NCI-H1105 treated with DMSO at 0.1 percent for 48 hours (cell line): ENCODE results near the gene TMEM35B.
A peak's percentile ranks its signal among the peaks of the same experiment; 100 is the strongest.
"Not testable (repeated sequence)": the region's sequence is repeated elsewhere in the genome, so short reads cannot be mapped to it uniquely, and the experiment has no call there.

Source experiments
- DNase-seq: peaks from one replicate; lab custom pipeline; 2025; lab: John Stamatoyannopoulos, UW

TMEM35B gene

DNA sequence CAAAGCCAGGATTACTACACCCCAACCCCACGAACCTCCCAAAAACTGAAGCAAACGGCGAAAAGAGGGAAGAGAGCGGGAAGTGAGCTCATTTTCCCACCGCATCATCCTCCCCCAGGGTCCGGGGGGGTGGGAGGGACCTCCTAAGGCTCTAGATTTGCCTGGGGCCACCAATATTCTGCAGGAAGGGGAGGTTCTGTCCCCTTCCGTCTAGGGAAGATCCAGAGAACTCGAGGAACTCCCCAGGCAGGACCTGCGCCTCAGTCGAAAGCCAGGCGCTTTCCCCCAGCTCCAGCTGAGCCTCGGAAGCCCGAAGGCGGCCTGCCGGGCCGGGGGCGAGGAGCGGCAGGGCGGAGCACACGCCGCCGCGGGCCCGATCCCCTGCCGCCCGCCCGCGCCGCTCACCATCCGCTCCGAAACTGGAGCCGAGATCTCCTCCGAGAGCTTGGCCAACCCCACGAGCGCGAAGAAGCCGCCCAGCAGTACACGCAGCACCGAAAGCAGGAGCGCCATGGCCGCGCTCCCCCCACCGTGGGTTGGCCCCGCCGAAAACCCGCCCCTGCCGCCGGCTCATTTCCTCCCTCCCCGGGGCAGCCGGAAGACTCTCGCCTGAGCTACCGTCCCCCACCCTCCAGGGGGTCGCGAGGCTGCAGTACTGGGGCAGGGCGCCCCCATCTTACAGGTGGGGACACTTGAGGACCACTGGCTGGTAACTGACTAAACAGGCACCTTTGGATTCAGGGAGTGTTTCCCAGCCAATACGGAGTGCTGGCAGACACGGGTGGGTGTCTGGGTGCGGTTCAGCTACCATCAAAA lies at the start of gene TMEM35B:
TSS of gene TMEM35B (minus strand) at position 555 of the 816 bp plus-strand sequence. CDS start at position 513, 42 bp downstream.
- DNase-seq: peak; percentile 41

GRCh38 chr1:35033346-35033745 lies 48.2 kb upstream of the TMEM35B start:
- DNase-seq: no peak

DNA sequence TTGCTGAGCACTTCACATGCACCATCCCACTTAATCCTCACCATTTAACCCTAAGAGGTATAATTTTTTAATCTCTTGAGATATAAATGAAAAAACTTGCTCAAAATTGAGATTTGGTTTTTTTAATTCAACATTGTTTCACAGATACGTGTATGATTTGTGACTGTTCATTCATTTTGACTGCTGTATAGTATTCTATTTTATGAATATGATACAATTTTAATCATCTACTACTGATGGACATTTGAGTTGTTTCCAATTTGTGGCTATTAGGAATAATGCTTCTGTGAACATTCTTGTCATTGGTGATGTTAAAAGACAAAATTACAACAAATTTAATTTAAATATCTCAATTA lies 47.2 kb upstream of the TMEM35B start:
- no peak for DNase-seq

DNA sequence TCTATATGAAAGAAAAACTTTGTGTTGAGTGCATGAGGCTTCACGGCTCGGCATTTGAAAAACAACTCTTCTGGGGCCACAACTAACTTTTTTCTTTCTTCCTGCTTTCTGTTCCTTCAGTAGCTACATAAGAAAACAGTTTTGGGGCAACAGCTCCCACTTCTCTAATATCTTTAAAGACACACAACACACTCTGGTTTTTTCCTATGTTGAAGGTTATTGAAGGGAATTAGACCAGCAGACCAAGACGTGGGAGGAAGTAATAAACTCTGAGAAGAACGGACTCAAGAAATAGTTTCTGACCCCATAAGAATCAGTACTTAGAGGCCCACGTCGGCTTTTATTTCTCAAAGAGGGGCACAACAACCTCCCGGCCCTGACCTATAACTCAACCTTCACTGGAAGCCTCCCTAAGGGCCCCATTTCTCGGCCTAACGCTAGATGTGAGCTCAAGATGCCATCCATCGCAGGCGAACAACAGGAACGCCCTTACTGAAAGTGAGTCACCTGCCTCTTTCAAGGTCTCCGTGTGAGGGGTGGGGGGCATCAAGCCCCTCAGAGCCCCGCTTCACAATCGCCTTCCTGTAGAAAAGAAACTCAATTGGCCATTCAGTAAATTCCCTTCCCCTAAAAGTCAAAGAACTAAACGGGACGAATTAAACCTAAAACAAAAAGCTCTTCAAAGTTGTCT lies 45.8 kb upstream of the TMEM35B start:
- DNase-seq: no peak

DNA sequence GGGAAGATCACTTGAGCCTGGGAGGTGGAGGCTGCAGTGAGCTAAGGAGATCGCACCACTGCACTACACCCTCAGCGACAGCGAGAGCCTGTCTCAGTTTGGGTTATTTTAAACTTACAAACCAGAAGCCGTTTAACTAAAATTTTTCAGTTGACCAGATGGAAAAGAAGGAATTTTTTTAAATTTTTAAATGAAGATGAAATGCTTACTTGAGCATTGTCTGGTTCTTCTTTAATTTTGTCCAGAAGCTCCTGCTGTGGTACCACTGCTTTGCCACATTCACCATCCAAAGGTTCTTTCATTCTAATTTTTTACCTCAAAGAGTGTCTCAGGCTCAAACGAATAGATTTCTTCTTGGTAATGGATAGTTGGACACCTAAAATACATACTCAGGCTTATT lies 45.2 kb upstream of the TMEM35B start:
- no peak for DNase-seq

DNA sequence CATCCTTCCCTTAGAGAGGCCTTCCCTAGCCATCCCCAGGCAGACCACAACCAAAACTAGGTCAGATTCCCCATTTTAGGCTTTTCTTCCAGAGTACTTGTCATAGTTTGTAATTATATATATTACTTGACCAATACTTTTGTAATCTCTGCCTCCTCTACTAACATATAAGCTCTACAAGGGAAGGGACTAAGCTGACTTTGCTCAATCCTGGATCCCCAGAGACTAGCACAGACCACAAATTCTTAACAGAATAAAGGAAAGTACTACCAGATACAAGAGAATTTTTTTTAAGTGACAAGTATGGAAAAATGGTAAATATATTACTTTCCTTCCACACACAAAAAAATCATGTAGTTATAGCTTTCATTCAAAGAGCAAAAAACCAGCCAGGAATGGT lies 44.6 kb upstream of the TMEM35B start:
- no peak for DNase-seq

GRCh38 chr1:35016406-35016805 lies 31.3 kb upstream of the TMEM35B start:
- DNase-seq: peak; percentile 12

GRCh38 chr1:35014486-35014885 lies 29.3 kb upstream of the TMEM35B start:
- no peak for DNase-seq

DNA sequence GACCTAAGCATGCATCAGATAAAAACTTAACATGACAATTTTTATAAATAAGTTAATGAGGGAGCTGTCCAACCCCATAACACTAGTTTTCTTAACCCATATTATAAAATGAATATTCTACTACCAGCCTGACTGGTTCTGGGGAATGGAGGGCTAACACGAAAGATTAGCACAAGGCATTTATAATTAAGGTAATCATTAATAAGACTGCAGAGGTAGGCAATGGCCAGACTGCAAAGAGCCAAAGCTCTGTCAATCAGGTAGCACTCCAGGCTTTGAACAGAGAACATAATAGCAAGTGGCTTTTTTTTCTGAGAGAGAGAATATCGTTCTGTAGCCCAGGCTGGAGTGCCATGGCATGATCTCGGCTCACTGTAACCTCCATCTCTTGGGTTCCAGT lies 20.6 kb upstream of the TMEM35B start:
- DNase-seq: no peak

DNA sequence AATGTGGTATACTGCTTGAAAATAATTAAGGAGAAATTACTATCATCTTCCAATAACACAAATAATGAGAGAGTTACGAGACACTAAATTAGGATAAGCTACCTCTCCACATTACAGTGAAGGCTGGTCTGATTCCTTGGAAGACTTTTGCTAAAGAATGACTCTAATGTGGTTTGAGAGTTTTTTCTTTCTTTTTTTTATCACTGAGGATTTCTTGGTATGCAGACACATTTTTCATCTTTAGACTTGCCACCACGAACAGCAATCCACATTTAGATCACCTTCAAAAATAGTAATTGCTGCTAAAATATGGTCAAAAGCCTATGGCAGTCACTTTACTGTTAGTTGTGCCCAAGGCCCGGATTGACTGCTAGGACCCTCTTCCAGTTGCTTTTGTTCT lies 16.6 kb upstream of the TMEM35B start:
- no peak for DNase-seq

- no peak for DNase-seq
Observed at GRCh38 chr1:34994878-34995277, 9.7 kb upstream of the TMEM35B start.

DNA sequence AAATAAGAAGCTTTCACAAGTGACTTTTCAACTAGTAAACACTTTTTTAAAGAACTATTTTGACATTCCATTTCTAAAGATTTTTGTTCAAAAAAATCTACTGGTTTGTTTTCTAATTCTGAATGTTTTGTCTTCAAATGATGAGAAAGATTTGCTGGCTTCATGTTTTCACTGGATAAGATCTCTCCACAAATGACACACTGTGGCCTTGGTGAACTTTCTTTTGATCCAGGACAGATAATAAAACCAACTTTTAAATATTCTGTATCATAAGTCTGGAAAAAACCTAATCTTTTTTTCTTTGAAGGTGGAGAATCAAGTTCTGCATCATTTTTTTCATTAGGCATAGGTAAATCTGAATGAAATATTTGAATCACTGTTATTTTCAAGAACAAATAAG lies 3.4 kb upstream of the TMEM35B start:
- no peak for DNase-seq

- DNase-seq: no peak
Observed at GRCh38 chr1:34988147-34988546, 3.0 kb upstream of the TMEM35B start.

- no peak for DNase-seq
Observed at GRCh38 chr1:34987018-34987417, 1.9 kb upstream of the TMEM35B start.

GRCh38 chr1:34985609-34985904 lies 410 bp upstream of the TMEM35B start:
- not testable (repeated sequence) for DNase-seq

GRCh38 chr1:34984435-34984792 lies 733 bp downstream of the TMEM35B start:
- no peak for DNase-seq

GRCh38 chr1:34983700-34984355 lies 1.3 kb downstream of the TMEM35B start:
- DNase-seq: no peak

DNA sequence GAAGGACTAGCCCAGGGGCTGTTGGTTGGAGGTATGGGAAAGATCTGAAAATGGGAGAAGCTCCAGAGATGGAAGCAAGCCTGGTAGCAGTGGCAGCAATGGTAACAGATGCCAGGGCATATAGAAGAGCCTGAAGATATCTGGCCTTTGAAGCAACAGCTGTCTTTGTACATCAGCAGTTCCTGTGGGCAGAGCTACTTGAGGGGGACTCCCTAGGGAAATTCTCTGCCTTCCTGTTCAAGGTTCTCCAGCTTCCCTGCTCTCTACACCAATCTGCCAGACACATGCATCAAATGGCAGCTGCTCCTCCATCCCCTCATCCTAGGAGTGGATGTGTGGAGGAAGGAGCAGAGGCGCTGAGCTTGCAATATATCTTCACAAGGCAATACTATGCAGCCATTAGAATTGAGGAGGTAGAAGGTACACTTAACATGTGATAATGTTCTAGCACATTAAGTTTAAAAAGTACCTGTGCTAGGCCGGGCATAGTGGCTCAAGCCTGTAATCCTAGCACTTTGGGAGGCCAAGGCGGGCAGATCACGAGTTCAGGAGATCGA lies 2.2 kb downstream of the TMEM35B start:
- DNase-seq: no peak

GRCh38 chr1:34980715-34981114 lies 4.4 kb downstream of the TMEM35B start:
- DNase-seq: no peak

GRCh38 chr1:34978921-34979320 lies 6.2 kb downstream of the TMEM35B start:
- DNase-seq: no peak

DNA sequence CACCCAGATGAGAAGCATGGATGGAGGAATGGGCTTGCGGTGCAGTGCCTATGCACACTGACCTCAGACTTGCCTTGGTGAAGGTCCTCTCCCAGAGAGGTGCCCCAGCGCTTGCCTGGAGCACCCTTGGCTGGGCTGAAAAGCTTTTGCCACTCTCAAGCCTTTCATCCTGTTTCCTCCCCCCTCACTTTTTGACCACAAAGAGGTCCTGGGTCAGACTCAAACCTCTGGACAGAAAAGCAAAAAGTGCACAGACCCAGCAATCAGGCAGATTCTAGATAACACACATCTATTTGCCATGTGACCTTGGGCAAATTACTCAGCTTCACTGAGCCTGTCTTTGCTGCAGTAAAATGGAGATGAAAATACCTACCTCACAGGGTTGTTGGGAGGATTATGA lies 7.3 kb downstream of the TMEM35B start:
- DNase-seq: no peak

GRCh38 chr1:34977210-34977471 lies 8.0 kb downstream of the TMEM35B start:
- DNase-seq: no peak
